NCI-H526 treated with DMSO at 0.1 percent for 48 hours (cell line): ENCODE data around the gene ASPN.

Source experiments
- DNase-seq: peaks from one replicate; lab custom pipeline; 2025; lab: John Stamatoyannopoulos, UW

The ASPN gene

GRCh38 chr9:92482329-92482728 lies at the start of gene ASPN:
Gene ASPN (minus strand): TSS chr9:92482506.
- no peak for DNase-seq

GRCh38 chr9:92530893-92531292 lies 48.6 kb upstream of the ASPN start:
- DNase-seq, result no peak

GRCh38 chr9:92529124-92529523 lies 46.8 kb upstream of the ASPN start:
- no peak for DNase-seq

- DNase-seq, result no peak
These were observed 46.2 kb upstream of the ASPN start for GRCh38 chr9:92528522-92528849.

- DNase-seq, result no peak
These were observed 45.7 kb upstream of the ASPN start for GRCh38 chr9:92527832-92528521.

GRCh38 chr9:92527291-92527828 lies 45.1 kb upstream of the ASPN start:
- DNase-seq, result no peak

GRCh38 chr9:92525306-92525705 lies 43.0 kb upstream of the ASPN start:
- no peak for DNase-seq

- DNase-seq, result no peak
These were observed 42.6 kb upstream of the ASPN start for GRCh38 chr9:92524881-92525280.

GRCh38 chr9:92522983-92523970 lies 41.0 kb upstream of the ASPN start:
- no peak for DNase-seq

- DNase-seq, result no peak
These were observed 38.5 kb upstream of the ASPN start for GRCh38 chr9:92520837-92521236.

GRCh38 chr9:92518199-92518598 lies 35.9 kb upstream of the ASPN start:
- no peak for DNase-seq

GRCh38 chr9:92517046-92517445 lies 34.7 kb upstream of the ASPN start:
- DNase-seq, result no peak

GRCh38 chr9:92516521-92516920 lies 34.2 kb upstream of the ASPN start:
- no peak for DNase-seq

- no peak for DNase-seq
These were observed 32.3 kb upstream of the ASPN start for GRCh38 chr9:92514635-92515034.

- DNase-seq, result no peak
These were observed 31.0 kb upstream of the ASPN start for GRCh38 chr9:92513349-92513748.

- no peak for DNase-seq
These were observed 30.3 kb upstream of the ASPN start for GRCh38 chr9:92512622-92513021.

GRCh38 chr9:92510747-92511146 lies 28.4 kb upstream of the ASPN start:
- no peak for DNase-seq

- no peak for DNase-seq
These were observed 26.7 kb upstream of the ASPN start for GRCh38 chr9:92509050-92509449.

GRCh38 chr9:92508018-92508820 lies 25.9 kb upstream of the ASPN start:
- no peak for DNase-seq

- DNase-seq, result no peak
These were observed 25.2 kb upstream of the ASPN start for GRCh38 chr9:92507496-92507895.

GRCh38 chr9:92507005-92507404 lies 24.7 kb upstream of the ASPN start:
- no peak for DNase-seq

- no peak for DNase-seq
These were observed 24.0 kb upstream of the ASPN start for GRCh38 chr9:92506184-92506857.
